ENCODE data around the gene BEND6. TPM values are rescaled to one million over a fixed set of nuclear protein-coding genes. Genes with fewer than 3 reads are reported as not detected.

Gene BEND6
- total and polyA plus RNA-seq, 2 donors (not counting 1 experiment from before 2014, with no cell fraction given) = 9.7 to 12.6 TPM

- Histone ChIP-seq H3K27ac (ENCODE audit: insufficient read depth, low read length) (no peak overlapping the region), H4K20me1 (ENCODE audit: control insufficient read depth, extremely low read depth, insufficient read depth, low read length) (no peaks in the 10 kb centered on the region), H3K27me3 (ENCODE audit: control insufficient read depth, insufficient read depth, low read length) (no peaks in the 10 kb centered on the region), H2AFZ (ENCODE audit: low read length) (no peak overlapping the region), H3K9me3 (ENCODE audit: control insufficient read depth, insufficient read depth, low read depth, low read length) (no peaks in the 10 kb centered on the region), H3K9ac (ENCODE audit: insufficient read depth, low read length) (no peak overlapping the region), H3K36me3 (ENCODE audit: control insufficient read depth, insufficient read depth, low read length) (no peaks in the 10 kb centered on the region), H3K4me1 (ENCODE audit: control insufficient read depth, extremely low read depth, insufficient read depth, low read length) (peaks cover 10% of the 10 kb centered on the region), H3K79me2 (ENCODE audit: control insufficient read depth, insufficient read depth, low read length) (no peaks in the 10 kb centered on the region), H3K4me2 (ENCODE audit: extremely low read depth, insufficient read depth, low read length) (peak overlapping the region; percentile 67), H3K4me3 (replicated peaks in 1 of 4; ENCODE audit: control extremely low read depth in 1 of 4, insufficient read depth in 1 of 4, low read depth in 3 of 4, low read length in 4 of 4) (no peak overlapping the region)
- TF ChIP-seq CTCF (conservative IDR thresholded peaks at IDR 0.05 in 1 of 2, IDR thresholded peaks at IDR 0.05 in 1 of 2; ENCODE audit: low read depth in 1 of 2, low read length in 2 of 2) = no peak
- TF ChIP-seq EZH2 (IDR thresholded peaks at IDR 0.05; ENCODE audit: low read length, missing control alignments) = no peak
- DNase-seq (ENCODE audit: low read depth in 2 of 2) = peak; percentile 85 to 89
Measured at GRCh38 chr6:57013521-57013926, 58.6 kb downstream of the BEND6 start.

- Histone ChIP-seq H3K4me1 (ENCODE audit: control insufficient read depth, extremely low read depth, insufficient read depth, low read length) (peaks cover 10% of the 10 kb centered on the region), H3K9me3 (ENCODE audit: control insufficient read depth, insufficient read depth, low read depth, low read length) (no peaks in the 10 kb centered on the region), H3K27ac (ENCODE audit: insufficient read depth, low read length) (no peak overlapping the region), H3K27me3 (ENCODE audit: control insufficient read depth, insufficient read depth, low read length) (no peaks in the 10 kb centered on the region), H4K20me1 (ENCODE audit: control insufficient read depth, extremely low read depth, insufficient read depth, low read length) (no peaks in the 10 kb centered on the region), H3K9ac (ENCODE audit: insufficient read depth, low read length) (no peak overlapping the region), H3K79me2 (ENCODE audit: control insufficient read depth, insufficient read depth, low read length) (no peaks in the 10 kb centered on the region), H3K4me2 (ENCODE audit: extremely low read depth, insufficient read depth, low read length) (no peak overlapping the region), H3K4me3 (replicated peaks in 1 of 4; ENCODE audit: control extremely low read depth in 1 of 4, insufficient read depth in 1 of 4, low read depth in 3 of 4, low read length in 4 of 4) (no peak overlapping the region), H3K36me3 (ENCODE audit: control insufficient read depth, insufficient read depth, low read length) (no peaks in the 10 kb centered on the region), H2AFZ (ENCODE audit: low read length) (no peak overlapping the region)
- no peak for TF ChIP-seq CTCF (conservative IDR thresholded peaks at IDR 0.05 in 1 of 2, IDR thresholded peaks at IDR 0.05 in 1 of 2; ENCODE audit: low read depth in 1 of 2, low read length in 2 of 2)
- DNase-seq (ENCODE audit: low read depth in 2 of 2) = peak; percentile 21 to 31
Measured at GRCh38 chr6:57017069-57017468, 62.2 kb downstream of the BEND6 start.

GRCh38 chr6:57017841-57018240 lies 62.9 kb downstream of the BEND6 start:
- no peak for DNase-seq (ENCODE audit: low read depth in 2 of 2)
- H3K4me3 ChIP-seq (replicated peaks in 1 of 4; ENCODE audit: control extremely low read depth in 1 of 4, insufficient read depth in 1 of 4, low read depth in 3 of 4, low read length in 4 of 4) = no peak overlapping the region
- H3K9me3 ChIP-seq (ENCODE audit: control insufficient read depth, insufficient read depth, low read depth, low read length) = no peaks in the 10 kb centered on the region
- TF ChIP-seq CTCF (conservative IDR thresholded peaks at IDR 0.05 in 1 of 2, IDR thresholded peaks at IDR 0.05 in 1 of 2; ENCODE audit: low read depth in 1 of 2, low read length in 2 of 2) = no peak
- H3K79me2 ChIP-seq (ENCODE audit: control insufficient read depth, insufficient read depth, low read length) = no peaks in the 10 kb centered on the region
- no peak overlapping the region for H2AFZ ChIP-seq (ENCODE audit: low read length)
- no peaks in the 10 kb centered on the region for H4K20me1 ChIP-seq (ENCODE audit: control insufficient read depth, extremely low read depth, insufficient read depth, low read length)
- no peaks in the 10 kb centered on the region for H3K36me3 ChIP-seq (ENCODE audit: control insufficient read depth, insufficient read depth, low read length)
- no peak overlapping the region for H3K9ac ChIP-seq (ENCODE audit: insufficient read depth, low read length)
- H3K27me3 ChIP-seq (ENCODE audit: control insufficient read depth, insufficient read depth, low read length) = no peaks in the 10 kb centered on the region
- no peak overlapping the region for H3K27ac ChIP-seq (ENCODE audit: insufficient read depth, low read length)
- H3K4me1 ChIP-seq (ENCODE audit: control insufficient read depth, extremely low read depth, insufficient read depth, low read length) = peaks cover 10% of the 10 kb centered on the region
- no peak overlapping the region for H3K4me2 ChIP-seq (ENCODE audit: extremely low read depth, insufficient read depth, low read length)
